SU-DHL-6 (cell line): ENCODE measurements around the gene RTL3.

Experiments
- CTCF ChIP-seq: fragments of 200-600 bp; sonication (generic); IDR thresholded peaks from one replicate; pipeline ENCODE4 v1.5.1; 2017; ENCODE audit warnings: antibody characterized with exemption, mild to moderate bottlenecking, low read length, moderate library complexity; ENCODE audit not compliant: insufficient read depth, poor library complexity, severe bottlenecking
- EZH2phosphoT487 ChIP-seq: fragments of 200-600 bp; sonication (generic), shearing (Covaris generic); conservative IDR thresholded peaks from 2 replicates; pipeline ENCODE4 v1.6.1; 2018; ENCODE audit warnings: mild to moderate bottlenecking, antibody characterized with exemption, low read length, moderate library complexity, mixed read lengths

GRCh38 chrX:78624962-78625909 lies 33.9 kb downstream of the RTL3 start:
- no peak for TF ChIP-seq CTCF
- no peak for TF ChIP-seq EZH2phosphoT487
